Adrenal gland (tissue), 12 donors: ENCODE results near the gene LILRB5. TPM values are rescaled to one million over a fixed set of nuclear protein-coding genes. Genes with fewer than 3 reads are reported as not detected.

Source experiments
- DNase-seq, 7 donors: peaks; one replicate each; pipeline ENCODE4 v3.0.0-alpha.2; 2019 to 2020
- H3K27ac ChIP-seq, 5 donors: fragments of 200-600 bp; sonication (generic) in 4 of 5; 1 replicate in 3 of 5; 2 replicates in 2 of 5; pipeline versions ENCODE4 v1.5.1 to v1.8.0; 2016 to 2020; ENCODE audit warnings: mild to moderate bottlenecking in 1 of 5
- H3K27me3 ChIP-seq: fragments of 200-600 bp; 2 replicates; pipeline ENCODE4 v1.8.0; 2021
- H3K36me3 ChIP-seq, 2 donors: fragments of 200-600 bp; replicated peaks in 1 of 2; 1 replicate in 1 of 2; 2 replicates in 1 of 2; pipeline versions ENCODE4 v1.5.1 to v1.8.0; 2018 to 2022
- H3K4me1 ChIP-seq, 2 donors: fragments of 200-600 bp; replicated peaks in 1 of 2; 1 replicate in 1 of 2; 2 replicates in 1 of 2; pipeline versions ENCODE4 v1.5.1 to v1.8.0; 2018 to 2021
- H3K4me3 ChIP-seq, 4 donors: fragments of 200-600 bp; sonication (generic) in 3 of 4; one replicate each; pipeline ENCODE4 v1.5.1; 2016 to 2018
- H3K9me3 ChIP-seq, 3 donors: fragments of 200-600 bp; sonication (generic) in 1 of 3; replicated peaks in 1 of 3; 1 replicate in 2 of 3; 2 replicates in 1 of 3; pipeline versions ENCODE4 v1.5.1 to v1.8.0; 2016 to 2021
- POLR2A ChIP-seq, 2 donors: fragments of 450-650 bp; IDR thresholded peaks; one replicate each; pipeline ENCODE4 v1.6.1; 2017; ENCODE audit warnings: antibody characterized with exemption in 2 of 2, mild to moderate bottlenecking in 2 of 2, moderate library complexity in 1 of 2
- WGBS, 4 donors: extraction: QIAGEN DNeasy Blood & Tissue Kit in 2 of 4; methylation state at CpG; one replicate each; pipeline versions ENCODE4 v1.1.5 to v1.1.7; 2013 to 2017; 5-methylcytosine and 5-hydroxymethylcytosine counted together
- intact Hi-C, 2 donors: fragments of 100-400 bp; cut with DNase I; formaldehyde crosslinking; loops; one replicate each; pipeline versions ENCODE4 v1.14.1 to v1.15.0; 2022 to 2023
- polyA plus RNA-seq, 3 donors: library from polyadenylated mRNA; stranded (reverse); fragments of 200-250 nt in 2 of 3; fragments of 350-450 nt in 1 of 3; fragmentation: Illumina TruSeq in 1 of 3; extraction: RNeasy Lipid Tissue Mini Kit (QIAGEN cat#74804) in 1 of 3; gene quantifications; one replicate each; pipeline ENCODE4 v1.2.3, GENCODE V29; 2013 to 2014
- total RNA-seq, 9 donors: library from RNA; depleted of rRNA in 4 of 9; stranded (reverse); fragments of >200 nt in 4 of 9; fragments of 120-200 nt in 1 of 9; fragmentation: NEBNext Ultra II Directional in 1 of 9; extraction: Animal tissue kit (Norgen Biotek cat#: 25700) in 1 of 9; gene quantifications; one replicate each; pipeline versions ENCODE4 v1.1.0 to v1.2.4, GENCODE V29; 2013 to 2023
- TF ChIP-seq, protein P1 (sequence below), 6 experiments: fragments of 450-650 bp in 4 of 6; fragments of 200-600 bp in 2 of 6; sonication (generic) in 1 of 6; IDR thresholded peaks; 1 replicate in 5 of 6; 2 replicates in 1 of 6; pipeline versions ENCODE4 v1.5.1 to v1.8.0; 2016 to 2021; ENCODE audit warnings: antibody characterized with exemption in 6 of 6, mild to moderate bottlenecking in 2 of 6, moderate library complexity in 1 of 6
- donor health status: healthy with polysubstance abuse.
- donor health status: Bipolar disorder and iron deficiency.
- donor health status: DM: yes; HTN: yes; CAD: no.
- donor health status: DM: no; HTN: no; CAD: no.
- donor health status: DM: no; HTN: no; CAD: no.
- donor health status: DM: yes; HTN: yes; CAD: no.

The LILRB5 gene
- total and polyA plus RNA-seq, 12 donors: 4.2 to 68.6 (median 29.2) TPM

- no peak overlapping the region for H3K4me3 ChIP-seq
- H3K4me1 ChIP-seq: peaks cover 57 to 88% of the 10 kb centered on the region in 2 donors
Observed at GRCh38 chr19:54206831-54207177, 50.3 kb downstream of the LILRB5 start.

GRCh38 chr19:54206030-54206830 lies 50.8 kb downstream of the LILRB5 start:
- H3K4me1 ChIP-seq: peaks cover 61 to 93% of the 10 kb centered on the region in 2 donors
- H3K27me3 ChIP-seq: no peaks in the 10 kb centered on the region
- WGBS, 4 donors: 83 to 90% (median 86%) methylated on average over 6 to 27 of the region's 27 CpGs
- no peak for TF ChIP-seq POLR2A (IDR thresholded peaks at IDR 0.05)
- TF ChIP-seq, protein P1, sequence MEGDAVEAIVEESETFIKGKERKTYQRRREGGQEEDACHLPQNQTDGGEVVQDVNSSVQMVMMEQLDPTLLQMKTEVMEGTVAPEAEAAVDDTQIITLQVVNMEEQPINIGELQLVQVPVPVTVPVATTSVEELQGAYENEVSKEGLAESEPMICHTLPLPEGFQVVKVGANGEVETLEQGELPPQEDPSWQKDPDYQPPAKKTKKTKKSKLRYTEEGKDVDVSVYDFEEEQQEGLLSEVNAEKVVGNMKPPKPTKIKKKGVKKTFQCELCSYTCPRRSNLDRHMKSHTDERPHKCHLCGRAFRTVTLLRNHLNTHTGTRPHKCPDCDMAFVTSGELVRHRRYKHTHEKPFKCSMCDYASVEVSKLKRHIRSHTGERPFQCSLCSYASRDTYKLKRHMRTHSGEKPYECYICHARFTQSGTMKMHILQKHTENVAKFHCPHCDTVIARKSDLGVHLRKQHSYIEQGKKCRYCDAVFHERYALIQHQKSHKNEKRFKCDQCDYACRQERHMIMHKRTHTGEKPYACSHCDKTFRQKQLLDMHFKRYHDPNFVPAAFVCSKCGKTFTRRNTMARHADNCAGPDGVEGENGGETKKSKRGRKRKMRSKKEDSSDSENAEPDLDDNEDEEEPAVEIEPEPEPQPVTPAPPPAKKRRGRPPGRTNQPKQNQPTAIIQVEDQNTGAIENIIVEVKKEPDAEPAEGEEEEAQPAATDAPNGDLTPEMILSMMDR (IDR thresholded peaks at IDR 0.05): no peak
- intact Hi-C loops: no loop called here
- no peaks in the 10 kb centered on the region for H3K9me3 ChIP-seq
- peak overlapping the region in 4 of 5 donors; percentile 76 to 100 (median 90) for H3K27ac ChIP-seq
- peak in 2 of 7 donors; percentile 22 to 48 for DNase-seq
- peaks cover 0 to 71% of the 10 kb centered on the region in 2 donors for H3K36me3 ChIP-seq
- no peak overlapping the region for H3K4me3 ChIP-seq

More at GRCh38 chr19:54206831-54207177, 50.3 kb downstream of the LILRB5 start:
- intact Hi-C loops: no loop called here
- no peaks in the 10 kb centered on the region for H3K9me3 ChIP-seq
- DNase-seq: no peak
- peaks cover 0 to 65% of the 10 kb centered on the region in 2 donors for H3K36me3 ChIP-seq
- peak overlapping the region; percentile 76 to 100 (median 90) for H3K27ac ChIP-seq
- WGBS, 4 donors: 79 to 88% (median 82%) methylated on average over 11 to 13 of the region's 13 CpGs
- no peaks in the 10 kb centered on the region for H3K27me3 ChIP-seq
- TF ChIP-seq, protein P1 (IDR thresholded peaks at IDR 0.05): no peak
- TF ChIP-seq POLR2A (IDR thresholded peaks at IDR 0.05): no peak

DNA sequence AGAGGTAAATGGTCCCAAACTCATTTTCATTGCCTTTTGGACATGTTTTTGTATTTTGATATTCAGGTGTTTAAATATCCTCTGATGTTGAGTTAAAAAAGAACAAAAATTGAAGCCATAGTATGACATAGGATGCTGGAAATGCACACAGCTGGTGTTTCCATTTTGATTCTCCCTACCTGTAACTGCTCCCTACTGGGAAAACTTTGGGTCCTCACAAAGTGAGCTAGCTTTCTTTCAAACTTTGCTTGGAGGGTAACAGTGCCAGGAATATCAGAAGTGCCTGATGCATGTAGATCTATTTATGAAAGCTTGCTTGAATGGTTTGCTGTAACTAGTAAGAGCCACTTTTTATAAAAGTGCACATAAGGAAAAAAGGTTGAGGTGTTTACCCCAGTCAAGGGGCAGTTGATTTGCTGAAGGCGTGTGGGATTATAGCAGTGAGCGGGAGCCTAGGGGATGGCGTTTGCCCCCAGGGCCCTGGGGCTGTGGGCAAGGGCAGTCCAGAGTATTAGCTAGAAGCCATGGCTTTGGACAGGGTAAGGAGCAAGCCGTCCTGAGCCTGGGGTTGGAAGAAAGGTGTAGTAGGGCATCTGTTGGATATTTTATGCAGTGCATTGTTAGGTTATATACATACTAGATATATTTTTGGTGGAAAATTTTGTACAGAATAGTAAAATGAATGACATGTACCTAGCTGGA lies 52.2 kb downstream of the LILRB5 start:
- intact Hi-C loops: no loop called here
- no peaks in the 10 kb centered on the region for H3K27me3 ChIP-seq
- WGBS, 4 donors: 75 to 84% (median 80%) methylated on average over 4 of the region's 4 CpGs
- peaks cover 0 to 71% of the 10 kb centered on the region in 2 donors for H3K36me3 ChIP-seq
- DNase-seq: no peak
- H3K4me3 ChIP-seq: no peak overlapping the region
- TF ChIP-seq POLR2A (IDR thresholded peaks at IDR 0.05): no peak
- TF ChIP-seq, protein P1 (IDR thresholded peaks at IDR 0.05): no peak
- H3K9me3 ChIP-seq: no peaks in the 10 kb centered on the region
- peaks cover 56 to 86% of the 10 kb centered on the region in 2 donors for H3K4me1 ChIP-seq
- H3K27ac ChIP-seq: peak overlapping the region in 3 of 5 donors; percentile 33 to 100 (median 95)

DNA sequence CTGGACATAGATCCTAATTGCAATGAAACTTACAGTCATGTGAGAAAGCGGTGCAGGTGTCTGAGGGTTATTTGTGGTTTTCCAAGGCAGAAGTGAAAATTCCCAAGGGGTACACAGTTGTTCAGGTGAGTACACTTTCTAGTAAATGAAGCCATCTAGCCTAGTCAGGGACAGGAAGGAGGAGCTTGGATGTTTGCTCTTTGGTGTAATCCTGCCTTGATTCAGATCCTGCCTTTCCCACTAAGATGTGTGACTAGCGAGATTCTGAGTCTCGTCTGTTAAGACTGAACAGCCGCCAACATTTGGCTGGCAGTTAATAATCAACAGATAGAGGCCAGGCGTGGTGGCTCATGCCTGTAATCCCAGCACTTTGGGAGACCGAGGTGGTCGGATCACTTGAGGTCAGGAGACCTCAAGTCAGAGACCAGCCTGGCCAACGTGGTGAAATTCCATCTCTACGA lies 53.9 kb downstream of the LILRB5 start:
- peak overlapping the region in 3 of 5 donors; percentile 20 to 97 (median 95) for H3K27ac ChIP-seq
- WGBS, 4 donors: 50 to 67% (median 59%) methylated on average over 7 to 9 of the region's 9 CpGs
- TF ChIP-seq, protein P1 (IDR thresholded peaks at IDR 0.05): no peak
- no peak for TF ChIP-seq POLR2A (IDR thresholded peaks at IDR 0.05)
- peak in 1 of 7 donors; percentile 54 for DNase-seq
- no peaks in the 10 kb centered on the region for H3K27me3 ChIP-seq
- intact Hi-C loops: no loop called here
- H3K4me1 ChIP-seq: peaks cover 39 to 71% of the 10 kb centered on the region in 2 donors
- H3K4me3 ChIP-seq: peak overlapping the region in 1 of 4 donors; percentile 83
- H3K9me3 ChIP-seq: no peaks in the 10 kb centered on the region
- H3K36me3 ChIP-seq: peaks cover 0 to 68% of the 10 kb centered on the region in 2 donors
